Erythroblast (primary cell): ENCODE data around the gene JAKMIP3.

Experiments used
- GATA1 ChIP-seq: IDR thresholded peaks from 2 replicates; pipeline ENCODE4 v1.6.1; 2011; ENCODE audit warnings: low read depth, mild to moderate bottlenecking, control low read depth, low read length, moderate library complexity
- POLR2A ChIP-seq: IDR thresholded peaks from 2 replicates; pipeline ENCODE4 v1.6.1; 2011; ENCODE audit warnings: mild to moderate bottlenecking, low read length

GRCh38 chr10:132021046-132021445, 44.7 kb upstream of the JAKMIP3 start:
- TF ChIP-seq POLR2A (no peak), GATA1 (no peak)
